GM23248 (cell line): ENCODE measurements around the gene RPS26. TPM values are rescaled to one million over a fixed set of nuclear protein-coding genes. Genes with fewer than 3 reads are reported as not detected.
A peak's percentile ranks its signal among the peaks of the same experiment; 100 is the strongest.
"Not testable (repeated sequence)": the region's sequence is repeated elsewhere in the genome, so short reads cannot be mapped to it uniquely, and the experiment has no call there.

Source experiments
- DNase-seq: peaks from one replicate; pipeline ENCODE4 v3.0.0-alpha.2; 2015
- H2AFZ ChIP-seq: fragments of 200-600 bp; sonication (generic); 2 replicates; pipeline ENCODE4 v1.6.1; 2016; ENCODE audit warnings: antibody characterized with exemption
- H3F3A ChIP-seq: fragments of 200-600 bp; sonication (generic); 2 replicates; pipeline ENCODE4 v1.6.1; 2016; ENCODE audit warnings: mild to moderate bottlenecking, antibody characterized with exemption, mixed run types; ENCODE audit not compliant: insufficient read depth
- H3K27ac ChIP-seq: fragments of 200-600 bp; sonication (generic); 2 replicates; pipeline ENCODE4 v1.5.1; 2016; ENCODE audit warnings: mild to moderate bottlenecking
- H3K27me3 ChIP-seq: fragments of 200-600 bp; sonication (generic); replicated peaks from 2 replicates; pipeline ENCODE4 v1.6.1; 2016; ENCODE audit warnings: mild to moderate bottlenecking; ENCODE audit not compliant: insufficient read depth
- H3K36me3 ChIP-seq: fragments of 200-600 bp; sonication (generic); 2 replicates; pipeline ENCODE4 v1.6.1; 2016; ENCODE audit warnings: low read depth, mild to moderate bottlenecking
- H3K4me1 ChIP-seq: fragments of 200-600 bp; sonication (generic); 2 replicates; pipeline ENCODE4 v1.6.1; 2016; ENCODE audit warnings: mild to moderate bottlenecking; ENCODE audit not compliant: insufficient read depth
- H3K4me2 ChIP-seq: fragments of 200-600 bp; sonication (generic); one replicate; pipeline ENCODE4 v1.6.1; 2016; ENCODE audit warnings: mild to moderate bottlenecking; ENCODE audit not compliant: unreplicated experiment
- H3K4me3 ChIP-seq: fragments of 200-600 bp; sonication (generic); 2 replicates; pipeline ENCODE4 v1.5.1; 2016; ENCODE audit warnings: mild to moderate bottlenecking
- H3K79me2 ChIP-seq: fragments of 200-600 bp; sonication (generic); 2 replicates; pipeline ENCODE4 v1.6.1; 2016; ENCODE audit warnings: mild to moderate bottlenecking; ENCODE audit not compliant: insufficient read depth
- H3K9ac ChIP-seq: fragments of 200-600 bp; sonication (generic); 2 replicates; pipeline ENCODE4 v1.6.1; 2016; ENCODE audit warnings: mild to moderate bottlenecking
- H3K9me2 ChIP-seq: fragments of 200-600 bp; sonication (generic); 2 replicates; pipeline ENCODE4 v1.6.1; 2016; ENCODE audit warnings: mixed run types, mild to moderate bottlenecking, moderate library complexity; ENCODE audit not compliant: insufficient read depth
- H3K9me3 ChIP-seq: fragments of 200-600 bp; sonication (generic); one replicate; pipeline ENCODE4 v1.6.1; 2017; ENCODE audit warnings: low read depth
- H4K20me1 ChIP-seq: fragments of 200-600 bp; sonication (generic); 2 replicates; pipeline ENCODE4 v1.6.0; 2016; ENCODE audit not compliant: insufficient read depth
- EZH2 ChIP-seq: fragments of 200-600 bp; sonication (generic); IDR thresholded peaks from 2 replicates; pipeline ENCODE4 v1.6.1; 2018; ENCODE audit warnings: antibody characterized with exemption, mild to moderate bottlenecking; ENCODE audit not compliant: insufficient read depth, poor library complexity, severe bottlenecking
- EZH2phosphoT487 ChIP-seq: fragments of 200-600 bp; sonication (generic); IDR thresholded peaks from 2 replicates; pipeline ENCODE4 v1.6.1; 2018; ENCODE audit warnings: antibody characterized with exemption, moderate library complexity, mild to moderate bottlenecking, low read depth; ENCODE audit not compliant: insufficient read depth
- WGBS, 2 experiments: methylation state at CpG; one replicate each; pipeline ENCODE4 v1.1.6; 2015 to 2017; ENCODE audit warnings: low lambda C conversion rate in 2 of 2, low coverage in 1 of 2; ENCODE audit errors: missing lambda C conversion rate in 2 of 2; 5-methylcytosine and 5-hydroxymethylcytosine counted together
- in situ Hi-C: fragments of 300-500 bp; cut with MboI; formaldehyde crosslinking; loops from 2 replicates; pipeline ENCODE4 v1.15.0; 2020
- polyA plus RNA-seq: library from polyadenylated mRNA; unstranded; fragments of >200 nt; fragmentation: Nextera tagmentation; extraction: Ambion mirVana; gene quantifications from 2 replicates; pipeline ENCODE4 v1.2.1, GENCODE V29; 2016
- total RNA-seq: library from RNA; depleted of rRNA; stranded (reverse); fragments of >200 nt; shearing (Covaris generic); gene quantifications from 2 replicates; pipeline ENCODE4 v1.2.3, GENCODE V29; 2014

Gene RPS26
- total and polyA plus RNA-seq, 2 experiments from 2014 or later = 271 to 1,155 TPM

GRCh38 chr12:56037161-56037560 lies 4.6 kb upstream of the RPS26 start:
- Histone ChIP-seq H3K4me3 (no peak overlapping the region), H3K27ac (no peak overlapping the region), H3K27me3 (no peaks in the 10 kb centered on the region), H3K36me3 (no peaks in the 10 kb centered on the region), H3K9ac (no peak overlapping the region), H3K4me2 (no peak overlapping the region), H3F3A (peaks cover 7% of the 10 kb centered on the region; the same call in 1 of the 2 replicates), H3K4me1 (0 out of 2 replicates have a peak, but pooled peaks cover 6% of the 10 kb centered on the region), H4K20me1 (no peaks in the 10 kb centered on the region), H3K9me2 (no peaks in the 10 kb centered on the region), H3K79me2 (peaks cover 3% of the 10 kb centered on the region), H2AFZ (no peak overlapping the region), H3K9me3 (no peaks in the 10 kb centered on the region)
- in situ Hi-C loops = no loop called here
- WGBS, 2 experiments = 70 to 75% methylated on average over 2 of the region's 2 CpGs
- no peak for DNase-seq
- TF ChIP-seq EZH2 (no peak), EZH2phosphoT487 (no peak)

- Histone ChIP-seq H3K9ac (no peak overlapping the region), H2AFZ (no peak overlapping the region), H4K20me1 (peaks cover 5% of the 10 kb centered on the region; the same call in 1 of the 2 replicates), H3K79me2 (peaks cover 13% of the 10 kb centered on the region), H3K4me3 (no peak overlapping the region), H3K27me3 (no peaks in the 10 kb centered on the region), H3K4me2 (no peak overlapping the region), H3K36me3 (peaks cover 7% of the 10 kb centered on the region; the same call in 1 of the 2 replicates), H3F3A (peaks cover 14% of the 10 kb centered on the region), H3K4me1 (peaks cover 10% of the 10 kb centered on the region; the same call in 1 of the 2 replicates), H3K9me3 (no peaks in the 10 kb centered on the region), H3K27ac (no peak overlapping the region), H3K9me2 (no peaks in the 10 kb centered on the region)
- WGBS, 2 experiments = 85 to 93% methylated on average over 2 of the region's 2 CpGs
- no peak for TF ChIP-seq EZH2phosphoT487
- in situ Hi-C loops = no loop called here
- DNase-seq = no peak
Observed at GRCh38 chr12:56038022-56038655, 3.6 kb upstream of the RPS26 start.

DNA sequence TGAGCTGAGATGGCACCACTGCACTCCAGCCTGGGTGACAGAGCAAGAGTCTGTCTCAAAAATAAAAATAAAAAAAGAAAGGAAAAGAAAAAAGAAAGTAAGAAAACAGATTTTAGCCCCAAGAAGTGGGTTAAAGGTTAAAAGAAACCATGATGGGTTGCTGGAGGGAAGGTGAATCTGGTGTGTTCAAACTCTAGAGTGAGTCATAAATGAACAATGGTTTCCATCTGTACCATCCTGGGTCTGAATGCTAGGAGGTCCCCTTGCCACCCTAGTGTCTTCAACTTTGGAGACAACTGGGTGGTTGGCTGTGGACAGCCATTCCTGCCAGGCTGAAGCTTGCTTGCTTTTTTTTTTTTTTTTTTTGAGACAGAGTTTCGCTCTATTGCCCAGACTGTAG lies 1.6 kb upstream of the RPS26 start:
- Histone ChIP-seq H3K4me2 (no peak overlapping the region), H3K9me3 (no peaks in the 10 kb centered on the region)
- in situ Hi-C loops = no loop called here

DNA sequence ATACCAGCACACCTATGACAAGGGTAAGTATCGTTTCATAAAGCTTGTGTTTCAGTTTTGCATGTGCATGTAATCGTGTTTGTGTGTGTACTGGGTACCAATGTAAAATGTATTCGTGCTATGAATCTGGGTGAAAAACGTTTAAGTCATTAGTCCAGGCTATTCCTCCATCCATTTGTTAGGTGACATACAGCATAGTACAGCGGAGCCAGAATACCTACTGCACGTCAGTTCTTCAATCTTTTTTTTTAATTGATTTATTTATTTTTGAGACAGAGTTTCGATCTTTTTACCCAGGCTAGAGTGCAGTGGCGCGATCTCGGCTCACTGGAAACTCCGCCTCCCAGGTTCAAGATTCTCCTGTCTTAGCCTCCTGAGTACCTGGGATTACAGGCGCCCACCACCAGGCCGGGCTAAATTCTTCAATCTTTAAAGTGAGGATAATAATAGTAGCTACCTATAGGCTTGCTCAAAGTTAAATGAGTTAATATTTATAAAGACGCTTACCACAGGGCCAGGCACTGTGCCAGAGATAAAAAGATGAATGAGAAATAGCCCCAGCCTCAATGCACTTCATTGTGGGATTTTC lies 661 bp upstream of the RPS26 start:
- H3K27ac ChIP-seq = peak overlapping the region; percentile 86
- in situ Hi-C loops = no loop called here
- H3K4me1 ChIP-seq = peaks cover 16% of the 10 kb centered on the region; the same call in 1 of the 2 replicates

More for the DNA sequence above, 1.6 kb upstream of the RPS26 start:
- H3K27me3 ChIP-seq = no peaks in the 10 kb centered on the region
- no peak overlapping the region for H2AFZ ChIP-seq
- no peak overlapping the region for H3K4me3 ChIP-seq
- no peak overlapping the region for H3K27ac ChIP-seq
- peaks cover 32% of the 10 kb centered on the region for H3F3A ChIP-seq
- H3K79me2 ChIP-seq = peaks cover 33% of the 10 kb centered on the region
- peaks cover 5% of the 10 kb centered on the region; the same call in 1 of the 2 replicates for H4K20me1 ChIP-seq
- peak; percentile 30 for DNase-seq
- peaks cover 25% of the 10 kb centered on the region for H3K36me3 ChIP-seq
- H3K4me1 ChIP-seq = peaks cover 16% of the 10 kb centered on the region; the same call in 1 of the 2 replicates
- TF ChIP-seq EZH2 = no peak
- H3K9ac ChIP-seq = no peak overlapping the region
- 90 to 94% methylated on average over 1 of the region's 1 CpG for WGBS, 2 experiments
- H3K9me2 ChIP-seq = no peaks in the 10 kb centered on the region

GRCh38 chr12:56042430-56042813 lies 704 bp downstream of the RPS26 start:
- H4K20me1 ChIP-seq, H3K9me2 ChIP-seq: not testable (repeated sequence)
- H2AFZ ChIP-seq = peak overlapping the region; percentile 91

More for the DNA sequence above, 661 bp upstream of the RPS26 start:
- Histone ChIP-seq H3K9ac (peak overlapping the region; percentile 95), H4K20me1 (peaks cover 5% of the 10 kb centered on the region; the same call in 1 of the 2 replicates), H3K79me2 (peaks cover 34% of the 10 kb centered on the region), H3K9me2 (no peaks in the 10 kb centered on the region), H3K4me3 (peak overlapping the region; percentile 94), H2AFZ (peak overlapping the region; percentile 89), H3K27me3 (no peaks in the 10 kb centered on the region), H3K9me3 (no peaks in the 10 kb centered on the region), H3F3A (peaks cover 42% of the 10 kb centered on the region), H3K4me2 (peak overlapping the region; percentile 89), H3K36me3 (peaks cover 29% of the 10 kb centered on the region)
- no peak for DNase-seq
- TF ChIP-seq EZH2 (no peak), EZH2phosphoT487 (no peak)
- 40 to 41% methylated on average over 14 of the region's 14 CpGs for WGBS, 2 experiments

More at GRCh38 chr12:56042430-56042813, 704 bp downstream of the RPS26 start:
- H3K9ac ChIP-seq = peak overlapping the region; percentile 95
- peak overlapping the region; percentile 86 for H3K27ac ChIP-seq
- peaks cover 24% of the 10 kb centered on the region for H3K4me1 ChIP-seq
- in situ Hi-C loops, H3K9me3 ChIP-seq, H3K27me3 ChIP-seq: not testable (repeated sequence)
- 1% methylated on average over 20 of the region's 20 CpGs for WGBS, 2 experiments
- DNase-seq = peak; percentile 33
- peaks cover 34% of the 10 kb centered on the region for H3K79me2 ChIP-seq
- H3K4me3 ChIP-seq = peak overlapping the region; percentile 94
- peak overlapping the region; percentile 98 for H3K4me2 ChIP-seq
- peaks cover 29% of the 10 kb centered on the region for H3K36me3 ChIP-seq
- peaks cover 51% of the 10 kb centered on the region for H3F3A ChIP-seq
